ENCODE measurements around the gene AGAP3.

GRCh38 chr7:151062111-151062398, 24.2 kb upstream of the AGAP3 start:
- TF ChIP-seq POLR2A (IDR thresholded peaks at IDR 0.05) (no peak), CTCF (IDR thresholded peaks at IDR 0.05) (no peak)

All from prostate gland (tissue), 2 donors.